CD4-positive, alpha-beta T cell treated with Interleukin-6 at 100 ng/mL for 8 hours (primary cell): ENCODE measurements around the gene TFEC.
"Not testable (repeated sequence)": the region's sequence is repeated elsewhere in the genome, so short reads cannot be mapped to it uniquely, and the experiment has no call there.

ENCODE experiments used
- DNase-seq: peaks from one replicate; pipeline ENCODE4 v3.0.0-alpha.2; 2020; ENCODE audit warnings: mixed read lengths, low spot score

The TFEC gene

DNA sequence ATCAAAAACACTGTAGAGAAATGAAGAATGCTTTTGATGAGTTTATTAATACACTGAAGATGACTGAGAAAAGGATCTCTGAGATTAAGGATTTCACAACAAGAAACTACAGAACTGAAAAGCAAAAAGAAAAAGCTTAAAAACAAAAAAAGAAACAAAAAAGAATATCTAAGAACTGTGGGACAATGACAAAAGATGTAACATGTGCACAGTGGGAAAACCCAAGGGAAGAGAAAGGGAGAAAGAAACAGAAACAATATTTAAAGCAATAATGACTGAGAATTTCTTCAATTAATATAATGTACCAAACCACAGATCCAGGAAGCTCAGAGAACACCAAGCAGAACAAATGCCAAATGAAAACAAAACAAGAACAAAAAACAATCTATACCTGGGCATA lies 42.2 kb downstream of the TFEC start:
- DNase-seq, result no peak

DNA sequence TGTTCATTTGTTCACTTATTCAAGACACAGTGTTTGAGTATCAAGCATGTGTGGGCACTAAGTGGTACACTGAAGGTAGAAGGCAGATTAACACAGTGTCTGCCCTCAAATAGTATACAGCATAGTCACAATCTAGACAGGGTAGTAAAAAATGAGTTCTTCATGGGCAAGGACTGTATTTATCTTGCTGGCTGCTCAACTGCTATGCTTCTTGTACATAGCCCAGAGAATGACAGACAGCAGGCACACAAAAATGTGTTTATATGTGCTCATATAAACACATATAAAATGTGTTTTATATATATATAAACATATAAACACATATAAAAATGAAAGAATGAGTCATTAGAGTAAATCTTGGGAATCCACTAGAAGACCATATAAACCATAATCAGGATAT lies 43.1 kb downstream of the TFEC start:
- DNase-seq, result no peak

- DNase-seq, result no peak
These were observed 46.5 kb downstream of the TFEC start for GRCh38 chr7:115984105-115984504.

GRCh38 chr7:115980159-115980558 lies 50.4 kb downstream of the TFEC start:
- no peak for DNase-seq

DNA sequence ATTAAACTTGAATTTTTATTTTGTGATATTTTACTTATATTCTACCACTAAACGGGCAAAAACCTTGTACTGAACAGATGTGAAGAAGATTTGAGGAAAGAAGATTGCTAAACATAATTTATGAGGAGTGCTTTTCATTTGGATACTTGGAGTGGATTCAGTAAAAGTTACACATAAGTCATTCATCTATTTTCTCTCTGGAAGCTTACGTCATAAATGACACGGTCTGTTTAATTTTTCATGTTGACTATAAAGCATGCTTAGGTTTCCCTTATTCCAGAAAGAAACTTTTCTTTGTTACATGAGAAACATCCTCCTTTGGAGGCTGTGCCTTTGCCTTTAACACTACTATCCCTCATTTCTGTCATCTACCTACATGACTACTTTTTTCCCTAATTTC lies 53.9 kb downstream of the TFEC start:
- DNase-seq, result no peak

GRCh38 chr7:115975766-115976165 lies 54.8 kb downstream of the TFEC start:
- DNase-seq, result no peak

DNA sequence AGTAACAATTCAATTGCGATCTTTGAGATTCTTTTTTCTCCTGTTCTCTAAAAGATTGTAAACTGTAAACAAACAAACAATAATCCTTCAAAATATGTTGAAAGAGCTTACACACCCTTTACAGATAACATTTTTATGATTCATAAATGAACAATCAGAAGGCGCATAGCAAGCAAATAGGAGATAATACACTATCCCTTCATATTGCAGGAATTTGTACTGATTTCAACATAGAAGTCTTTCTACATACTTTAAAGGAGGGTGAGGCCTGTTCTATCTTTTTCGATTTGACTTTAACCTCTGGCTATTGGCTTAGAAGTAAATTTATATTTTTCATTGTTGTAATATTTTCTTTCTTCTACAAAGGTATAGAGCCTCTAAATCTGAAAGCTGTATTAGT lies 57.2 kb downstream of the TFEC start:
- no peak for DNase-seq

- DNase-seq, result no peak
These were observed 59.1 kb downstream of the TFEC start for GRCh38 chr7:115971506-115971905.

GRCh38 chr7:115968596-115968995 lies 62.0 kb downstream of the TFEC start:
- no peak for DNase-seq

DNA sequence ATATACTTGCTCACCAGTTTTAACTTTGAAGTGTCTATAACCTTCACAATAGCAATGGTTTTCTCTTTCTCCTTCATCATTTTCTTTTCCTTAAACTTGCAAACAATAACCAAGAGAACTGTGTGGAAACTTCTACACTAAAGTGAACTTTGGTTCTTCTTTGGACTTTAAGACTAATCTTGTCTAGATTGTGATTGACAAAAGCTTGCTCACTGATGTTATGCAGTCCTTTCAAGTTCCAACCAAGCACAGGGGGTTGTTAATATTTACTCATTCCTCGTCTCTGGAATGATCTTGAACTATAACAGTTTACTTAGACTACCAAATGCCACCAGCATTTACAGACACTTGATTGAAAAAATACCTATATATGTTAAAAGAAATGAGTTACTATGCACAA lies 62.4 kb downstream of the TFEC start:
- DNase-seq, result no peak

DNA sequence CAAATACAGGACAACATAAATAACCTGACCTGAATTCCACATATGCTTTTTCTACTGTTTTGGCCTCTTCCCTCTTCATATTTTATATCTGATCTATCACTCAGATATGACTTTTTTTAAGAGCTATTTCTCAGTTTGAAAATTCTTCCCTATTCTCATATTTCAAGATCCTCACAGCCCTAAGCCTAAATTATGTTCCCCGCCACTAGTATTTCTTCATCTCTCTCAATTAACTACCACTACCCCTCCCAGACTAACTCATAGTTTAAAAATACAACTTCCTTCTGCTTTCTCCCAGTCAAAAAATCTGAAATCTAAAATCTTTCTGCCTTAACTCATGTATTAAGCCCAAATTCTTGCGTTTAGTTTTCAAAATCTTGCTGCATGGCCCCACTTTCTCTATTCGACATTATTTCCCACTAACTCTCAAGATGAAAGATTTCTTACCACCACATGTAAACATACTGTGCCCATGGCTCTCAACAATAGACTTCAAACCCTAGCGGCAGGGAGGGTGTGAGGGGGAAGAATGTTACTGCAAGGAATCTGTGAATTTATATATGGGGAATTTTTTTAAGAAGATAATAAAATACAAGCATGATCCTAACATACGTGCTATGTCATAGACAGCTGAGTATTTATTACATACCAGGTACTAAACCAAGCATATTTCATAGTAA lies 64.6 kb downstream of the TFEC start:
- no peak for DNase-seq

DNA sequence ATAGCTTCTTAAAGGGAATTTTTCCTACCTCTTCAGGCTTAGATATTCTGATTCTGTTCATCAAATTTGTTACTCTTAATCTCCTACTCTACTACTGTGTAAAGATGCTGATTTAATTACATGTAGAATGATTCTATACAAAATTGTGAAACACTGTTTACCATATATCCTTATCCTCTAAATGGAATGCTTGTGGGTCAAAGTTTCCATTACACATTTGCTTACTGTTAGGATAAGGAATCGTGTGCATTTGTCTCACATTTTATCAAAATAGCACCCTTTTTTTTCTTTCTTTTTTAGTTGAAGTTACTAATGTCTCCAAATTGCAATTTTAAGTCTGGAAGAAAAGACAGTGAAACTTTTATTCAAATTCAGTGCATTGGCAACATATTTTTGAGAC lies 65.3 kb downstream of the TFEC start:
- DNase-seq, result no peak

DNA sequence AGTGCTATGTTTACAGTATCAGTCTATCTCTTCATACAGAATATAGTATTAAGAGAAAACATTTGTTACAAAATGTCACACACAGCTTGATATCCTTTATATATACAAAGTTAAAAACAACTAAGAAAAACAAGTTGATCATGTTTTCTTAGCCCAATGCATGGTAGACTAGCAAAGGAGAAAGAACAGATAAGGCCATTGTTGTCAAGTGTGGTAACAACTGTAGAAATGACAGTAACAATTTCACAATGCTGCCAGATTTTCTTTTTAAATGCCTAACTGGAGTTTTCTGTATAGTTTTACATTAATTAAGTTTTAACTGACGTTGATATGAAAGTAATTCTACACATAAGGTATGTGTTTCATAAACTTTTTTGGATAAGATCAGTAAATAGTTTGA lies 65.8 kb downstream of the TFEC start:
- no peak for DNase-seq

- no peak for DNase-seq
These were observed 68.2 kb downstream of the TFEC start for GRCh38 chr7:115962340-115962739.

GRCh38 chr7:115953592-115954255 lies 76.8 kb downstream of the TFEC start:
- DNase-seq, result no peak

- DNase-seq, result no peak
These were observed 77.7 kb downstream of the TFEC start for GRCh38 chr7:115952832-115953231.

DNA sequence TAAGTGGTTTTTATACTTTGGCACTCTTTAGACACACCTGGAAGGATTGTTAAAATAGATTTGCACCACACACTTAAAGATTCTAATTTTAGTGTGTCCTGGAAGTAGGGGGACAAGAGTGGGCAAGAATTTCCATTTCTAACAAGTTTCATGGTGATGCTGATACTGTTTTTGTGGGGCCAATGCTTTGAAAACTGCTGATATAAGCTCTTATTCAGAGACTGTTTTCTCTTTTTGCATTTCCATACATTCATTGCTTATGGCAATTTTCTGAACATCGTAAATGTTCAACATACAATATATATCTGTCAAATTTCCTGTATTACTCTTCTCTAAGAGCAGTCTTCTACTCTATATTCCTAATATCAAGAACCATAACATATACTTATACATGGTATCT lies 79.0 kb downstream of the TFEC start:
- DNase-seq, result no peak

GRCh38 chr7:115941703-115942268 lies 88.8 kb downstream of the TFEC start:
- DNase-seq, result no peak

DNA sequence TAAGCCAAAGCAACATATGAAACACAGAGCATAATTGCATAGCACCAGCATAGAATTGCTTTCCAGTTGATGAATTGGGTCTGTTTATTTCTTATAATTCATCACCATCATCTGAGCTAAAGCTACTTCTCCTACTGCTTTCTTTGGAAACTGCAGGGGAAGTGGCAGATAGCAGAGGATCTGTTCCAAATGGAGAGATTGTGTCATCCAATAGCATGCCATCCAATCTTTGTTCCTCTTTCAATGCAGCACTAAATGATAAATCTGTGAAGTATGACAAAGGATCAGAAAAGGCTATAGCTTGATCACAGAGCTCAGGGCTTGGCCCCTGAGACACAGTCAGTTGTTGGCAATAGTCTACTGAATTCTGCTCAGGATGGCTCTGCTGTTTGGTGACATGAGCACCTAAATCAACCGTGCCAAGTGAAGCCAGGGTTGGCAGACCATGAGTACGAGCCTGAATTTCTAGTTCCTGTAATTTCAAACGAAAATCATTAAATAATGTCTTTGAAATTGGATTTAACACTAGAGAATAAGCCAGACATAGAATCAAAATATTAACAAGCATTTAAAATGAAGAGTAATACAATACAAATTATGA lies 90.0 kb downstream of the TFEC start:
- no peak for DNase-seq

- DNase-seq, result no peak
These were observed 92.6 kb downstream of the TFEC start for GRCh38 chr7:115937960-115938359.

GRCh38 chr7:115933471-115933870 lies 97.1 kb downstream of the TFEC start:
- no peak for DNase-seq

- DNase-seq, result no peak
These were observed 97.7 kb downstream of the TFEC start for GRCh38 chr7:115932880-115933279.

GRCh38 chr7:115930184-115930583 lies 100.4 kb downstream of the TFEC start:
- not testable (repeated sequence) for DNase-seq
